GM23338 (cell line): Measurements from ENCODE around the gene FGFRL1. TPM values are rescaled to one million over a fixed set of nuclear protein-coding genes. Genes with fewer than 3 reads are reported as not detected.

Experiments used
- ATAC-seq: fragments of 200-7000 bp; cut with Tn5 transposase; 3 replicates; pipeline ENCODE4 v1.9.1; 2020
- DNase-seq: peaks from one replicate; pipeline ENCODE4 v3.0.0-alpha.2; 2015; ENCODE audit warnings: low spot score
- H2AFZ ChIP-seq: fragments of 200-600 bp; sonication (generic); 2 replicates; pipeline ENCODE4 v1.8.0; 2016; ENCODE audit warnings: antibody characterized with exemption, mild to moderate bottlenecking, moderate library complexity
- H3F3A ChIP-seq: fragments of 200-600 bp; sonication (generic); replicated peaks from 2 replicates; pipeline ENCODE4 v1.8.0; 2017; ENCODE audit warnings: antibody characterized with exemption, mixed run types, low read depth
- H3K27ac ChIP-seq: fragments of 200-600 bp; sonication (generic); 2 replicates; pipeline ENCODE4 v1.6.1; 2016; ENCODE audit warnings: low read depth
- H3K27me3 ChIP-seq: fragments of 200-600 bp; sonication (generic); 2 replicates; pipeline ENCODE4 v1.8.0; 2016; ENCODE audit warnings: mild to moderate bottlenecking, mixed run types, moderate library complexity; ENCODE audit not compliant: insufficient read depth
- H3K36me3 ChIP-seq: fragments of 200-600 bp; sonication (generic); 2 replicates; pipeline ENCODE4 v1.8.0; 2016; ENCODE audit warnings: mild to moderate bottlenecking; ENCODE audit not compliant: insufficient read depth
- H3K4me1 ChIP-seq: fragments of 200-600 bp; sonication (generic); 2 replicates; pipeline ENCODE4 v1.8.0; 2016; ENCODE audit warnings: mild to moderate bottlenecking, moderate library complexity; ENCODE audit not compliant: insufficient read depth
- H3K4me2 ChIP-seq: fragments of 200-600 bp; sonication (generic); 2 replicates; pipeline ENCODE4 v1.7.1; 2017; ENCODE audit warnings: mixed run types
- H3K4me3 ChIP-seq: fragments of 200-600 bp; sonication (generic); 2 replicates; pipeline ENCODE4 v1.6.1; 2016; ENCODE audit warnings: mixed run types
- H3K79me2 ChIP-seq: fragments of 200-600 bp; sonication (generic); replicated peaks from 2 replicates; pipeline ENCODE4 v1.8.0; 2017; ENCODE audit warnings: mild to moderate bottlenecking; ENCODE audit not compliant: insufficient read depth
- H3K9me2 ChIP-seq: fragments of 200-600 bp; sonication (generic); 2 replicates; pipeline ENCODE4 v1.8.0; 2017; ENCODE audit not compliant: insufficient read depth
- H4K20me1 ChIP-seq: fragments of 200-600 bp; sonication (generic); replicated peaks from 2 replicates; pipeline ENCODE4 v1.8.0; 2017; ENCODE audit warnings: mild to moderate bottlenecking; ENCODE audit not compliant: insufficient read depth
- H3K27ac Mint-ChIP-seq: 2 replicates; pipeline ENCODE4 v1.8.0; 2020; ENCODE audit warnings: inconsistent platforms, mild to moderate bottlenecking, moderate library complexity, mixed read lengths
- H3K27me3 Mint-ChIP-seq: 3 replicates; pipeline ENCODE4 v1.8.0; 2022; ENCODE audit warnings: low read depth, mild to moderate bottlenecking, moderate library complexity, mixed read lengths, inconsistent platforms; ENCODE audit not compliant: insufficient read depth, poor library complexity
- H3K36me3 Mint-ChIP-seq: 3 replicates; pipeline ENCODE4 v1.8.0; 2021; ENCODE audit warnings: low read depth, mild to moderate bottlenecking, inconsistent platforms, moderate library complexity, mixed read lengths
- H3K4me1 Mint-ChIP-seq: 3 replicates; pipeline ENCODE4 v1.8.0; 2020; ENCODE audit warnings: mild to moderate bottlenecking, inconsistent platforms, mixed read lengths
- H3K4me3 Mint-ChIP-seq: 3 replicates; pipeline ENCODE4 v1.8.0; 2021; ENCODE audit warnings: moderate library complexity, mild to moderate bottlenecking, inconsistent platforms, mixed read lengths
- H3K9me3 Mint-ChIP-seq: 3 replicates; pipeline ENCODE4 v1.8.0; 2020; ENCODE audit warnings: moderate library complexity, mild to moderate bottlenecking, inconsistent platforms, mixed read lengths
- CREB1 ChIP-seq: fragments of 250-450 bp; sonication (Bioruptor Pico); IDR thresholded peaks from 2 replicates; pipeline ENCODE4 v1.5.0; 2020; ENCODE audit warnings: low read depth, mild to moderate bottlenecking, moderate library complexity
- EZH2 ChIP-seq: fragments of 200-600 bp; sonication (generic); IDR thresholded peaks from one replicate; pipeline ENCODE4 v1.8.0; 2017; ENCODE audit warnings: antibody characterized with exemption, mild to moderate bottlenecking, low read depth; ENCODE audit not compliant: unreplicated experiment
- JUNB ChIP-seq: IDR thresholded peaks from one replicate; pipeline ENCODE4 v1.6.1; 2016; ENCODE audit warnings: antibody characterized with exemption; ENCODE audit not compliant: unreplicated experiment
- NANOG ChIP-seq: IDR thresholded peaks from 2 replicates; pipeline ENCODE4 v1.6.1; 2016; ENCODE audit warnings: antibody characterized with exemption, borderline replicate concordance
- polyA plus RNA-seq: library from polyadenylated mRNA; unstranded; fragments of >200 nt; fragmentation: Nextera tagmentation; extraction: Ambion mirVana; gene quantifications from 2 replicates; pipeline ENCODE4 v1.2.1, GENCODE V29; 2016
- total RNA-seq: library from RNA; depleted of rRNA; stranded (reverse); fragments of >200 nt; shearing (Covaris generic); gene quantifications from 2 replicates; pipeline ENCODE4 v1.2.3, GENCODE V29; 2014
- TF ChIP-seq, protein P1 (sequence below), 2 experiments: fragments of 200-600 bp in 1 of 2; sonication (generic) in 1 of 2; conservative IDR thresholded peaks; 2 replicates each; pipeline versions ENCODE4 v1.5.1 to v1.6.1; 2016 to 2017; ENCODE audit warnings: antibody characterized with exemption in 2 of 2, low read depth in 2 of 2, mild to moderate bottlenecking in 2 of 2, moderate library complexity in 1 of 2

Gene FGFRL1
- total and polyA plus RNA-seq, 2 experiments from 2014 or later, result 7.0 to 35.8 TPM

DNA sequence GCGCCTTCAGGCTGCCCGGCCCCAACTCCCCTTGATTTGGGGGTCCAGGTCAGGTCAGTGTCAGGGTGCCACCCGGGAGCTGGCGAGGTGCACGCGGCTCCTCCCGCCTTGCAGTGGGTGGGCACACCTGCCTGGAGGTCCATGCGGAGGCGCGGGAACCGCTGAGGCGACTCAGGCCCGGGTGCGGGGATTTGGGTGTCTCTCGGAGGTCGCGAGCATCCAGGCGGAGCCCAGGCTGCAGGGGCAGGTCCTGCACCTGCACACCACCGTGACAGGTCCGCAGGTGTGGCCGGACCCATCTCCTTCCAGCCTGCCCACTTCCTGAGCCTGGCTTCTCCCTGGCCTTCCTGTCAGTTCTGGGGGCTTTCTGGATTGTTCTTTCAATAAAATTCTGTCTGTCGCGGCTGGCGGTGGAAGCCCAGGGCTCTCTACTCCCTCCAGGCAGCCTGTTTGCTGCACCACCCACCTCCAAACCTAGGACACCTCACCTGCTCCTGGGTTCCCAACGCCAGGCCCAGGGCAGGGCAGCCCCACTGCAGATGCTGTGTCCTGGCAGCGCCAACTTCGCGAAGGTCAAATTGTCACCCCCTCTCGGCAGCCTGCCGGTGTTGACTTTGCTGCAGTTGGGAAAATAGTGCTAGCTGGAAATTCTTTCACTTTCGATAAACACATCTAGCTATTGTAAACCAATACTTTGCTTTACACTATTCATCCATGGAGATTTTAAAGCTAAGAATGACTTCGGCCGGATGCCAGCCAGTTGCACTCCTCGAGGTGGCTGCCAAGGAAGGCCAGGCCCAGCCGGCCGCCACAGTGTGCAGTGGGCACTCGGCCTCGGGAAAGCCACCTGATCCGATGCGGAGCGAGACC is 35.9 kb downstream of the FGFRL1 start:
- no peaks in the 10 kb centered on the region for H4K20me1 ChIP-seq
- no peaks in the 10 kb centered on the region for H3F3A ChIP-seq
- no peaks in the 10 kb centered on the region for H3K79me2 ChIP-seq
- peak overlapping the region; percentile 62; the same call in 1 of the 2 replicates for H3K4me2 ChIP-seq
- peaks cover 6% of the 10 kb centered on the region; the same call in 2 of the 3 replicates for H3K4me1 Mint-ChIP-seq
- DNase-seq, result peak; percentile 23
- no peak overlapping the region for H3K4me3 ChIP-seq
- TF ChIP-seq, protein P1, sequence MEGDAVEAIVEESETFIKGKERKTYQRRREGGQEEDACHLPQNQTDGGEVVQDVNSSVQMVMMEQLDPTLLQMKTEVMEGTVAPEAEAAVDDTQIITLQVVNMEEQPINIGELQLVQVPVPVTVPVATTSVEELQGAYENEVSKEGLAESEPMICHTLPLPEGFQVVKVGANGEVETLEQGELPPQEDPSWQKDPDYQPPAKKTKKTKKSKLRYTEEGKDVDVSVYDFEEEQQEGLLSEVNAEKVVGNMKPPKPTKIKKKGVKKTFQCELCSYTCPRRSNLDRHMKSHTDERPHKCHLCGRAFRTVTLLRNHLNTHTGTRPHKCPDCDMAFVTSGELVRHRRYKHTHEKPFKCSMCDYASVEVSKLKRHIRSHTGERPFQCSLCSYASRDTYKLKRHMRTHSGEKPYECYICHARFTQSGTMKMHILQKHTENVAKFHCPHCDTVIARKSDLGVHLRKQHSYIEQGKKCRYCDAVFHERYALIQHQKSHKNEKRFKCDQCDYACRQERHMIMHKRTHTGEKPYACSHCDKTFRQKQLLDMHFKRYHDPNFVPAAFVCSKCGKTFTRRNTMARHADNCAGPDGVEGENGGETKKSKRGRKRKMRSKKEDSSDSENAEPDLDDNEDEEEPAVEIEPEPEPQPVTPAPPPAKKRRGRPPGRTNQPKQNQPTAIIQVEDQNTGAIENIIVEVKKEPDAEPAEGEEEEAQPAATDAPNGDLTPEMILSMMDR (conservative IDR thresholded peaks at IDR 0.05; ENCODE audit: low read depth in 2 of 2), result no peak
- TF ChIP-seq NANOG (no peak), JUNB (no peak)
- peaks cover 13% of the 10 kb centered on the region for H3K27me3 Mint-ChIP-seq
- peaks cover 3% of the 10 kb centered on the region; the same call in 2 of the 3 replicates for H3K9me3 Mint-ChIP-seq
- no peak for ATAC-seq
- H3K4me1 ChIP-seq, result no peaks in the 10 kb centered on the region
- 0 out of 2 replicates have a peak overlapping the region, but pooled peaks have one; percentile 63 for H2AFZ ChIP-seq
- no peak overlapping the region for H3K27ac Mint-ChIP-seq
- H3K27ac ChIP-seq, result no peak overlapping the region
- H3K36me3 ChIP-seq, result no peaks in the 10 kb centered on the region
- no peak overlapping the region; the same call in 2 of the 3 replicates for H3K4me3 Mint-ChIP-seq
- peaks cover 3% of the 10 kb centered on the region; the same call in 1 of the 3 replicates for H3K36me3 Mint-ChIP-seq
- no peaks in the 10 kb centered on the region for H3K27me3 ChIP-seq
- H3K9me2 ChIP-seq, result no peaks in the 10 kb centered on the region

DNA sequence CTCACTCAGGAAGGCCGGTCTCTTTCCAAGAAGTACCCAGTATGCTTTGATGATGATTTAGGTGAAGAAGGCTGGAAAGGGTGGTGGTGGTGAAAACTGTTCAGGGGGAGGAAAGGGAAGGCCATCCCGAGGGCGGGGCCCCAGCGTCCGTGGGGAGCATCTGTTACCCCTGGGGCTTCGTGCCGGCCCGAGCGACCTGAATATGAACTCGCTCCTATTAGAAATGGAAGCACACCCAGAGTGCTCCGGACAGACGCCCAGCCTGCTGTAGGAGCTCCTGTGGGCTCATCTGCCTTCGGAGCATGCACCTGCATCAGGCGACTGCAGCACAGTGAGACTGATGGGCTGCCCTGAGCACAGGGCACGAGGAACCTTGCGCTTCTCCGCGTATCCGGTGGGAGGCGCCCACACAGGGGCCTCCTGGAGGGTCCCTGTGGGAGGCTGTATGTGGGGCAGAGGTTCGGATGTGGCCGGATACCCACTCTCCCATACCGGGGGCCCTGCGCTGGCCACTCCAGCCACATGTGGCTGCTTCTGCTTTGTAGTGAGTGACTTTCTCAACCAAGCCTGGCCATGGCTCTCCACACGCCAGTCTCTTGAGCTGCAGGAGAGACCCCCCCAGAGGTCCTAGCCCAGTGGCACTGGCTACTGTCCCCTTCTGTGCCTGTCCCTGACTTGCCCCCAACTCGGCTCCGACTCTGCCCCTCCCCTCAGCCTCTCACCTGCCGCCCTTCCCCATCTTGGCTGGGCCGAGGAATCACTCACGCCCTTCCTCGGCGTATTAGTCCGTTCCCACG is 36.7 kb downstream of the FGFRL1 start:
- Histone ChIP-seq H3K36me3 (no peaks in the 10 kb centered on the region), H4K20me1 (no peaks in the 10 kb centered on the region), H3K27me3 (no peaks in the 10 kb centered on the region), H3K79me2 (no peaks in the 10 kb centered on the region), H2AFZ (no peak overlapping the region), H3K4me1 (no peaks in the 10 kb centered on the region), H3K27ac (no peak overlapping the region), H3K9me2 (no peaks in the 10 kb centered on the region), H3F3A (no peaks in the 10 kb centered on the region), H3K4me3 (no peak overlapping the region), H3K4me2 (no peak overlapping the region)
- H3K9me3 Mint-ChIP-seq, result peaks cover 3% of the 10 kb centered on the region; the same call in 2 of the 3 replicates
- no peak for ATAC-seq
- H3K27me3 Mint-ChIP-seq, result peaks cover 12% of the 10 kb centered on the region
- TF ChIP-seq EZH2 (no peak), CREB1 (CRISPR knock-in tag) (no peak)
- peak; percentile 9 for DNase-seq
- no peak overlapping the region for H3K4me3 Mint-ChIP-seq
- peaks cover 3% of the 10 kb centered on the region; the same call in 1 of the 3 replicates for H3K36me3 Mint-ChIP-seq
- peaks cover 9% of the 10 kb centered on the region for H3K4me1 Mint-ChIP-seq
- H3K27ac Mint-ChIP-seq, result no peak overlapping the region
